Measurements from ENCODE around the gene PHF13. TPM values are rescaled to one million over a fixed set of nuclear protein-coding genes. Genes with fewer than 3 reads are reported as not detected.

Gene PHF13
- total and polyA plus RNA-seq, 2 donors (not counting 3 experiments of a cell fraction or from before 2014, with no cell fraction given) = 5.6 to 18.6 TPM

DNA sequence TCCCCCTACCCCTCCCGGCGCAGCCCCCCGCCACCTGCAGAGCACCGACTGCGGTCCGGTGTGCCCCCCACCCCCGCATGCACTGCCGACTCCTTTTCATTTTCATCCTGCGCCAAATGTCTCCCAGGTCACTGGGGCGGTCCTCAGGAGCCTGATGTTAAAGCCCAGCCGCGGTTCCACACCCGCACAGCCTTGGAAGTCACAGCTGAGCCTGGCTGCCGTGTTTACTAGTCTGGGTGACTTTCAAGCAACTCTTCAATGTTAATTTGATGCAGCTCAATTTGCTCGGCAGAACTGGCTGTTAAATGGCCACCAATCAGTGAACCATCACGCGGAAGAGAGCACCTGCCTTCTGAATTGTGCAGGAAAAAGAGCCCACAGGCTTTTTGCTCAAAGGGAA is 38.4 kb downstream of the PHF13 start:
- no peak overlapping the region for H2AFZ ChIP-seq (ENCODE audit: low read depth, low read length)
- dilution Hi-C loops (cut with MboI; ENCODE audit: extremely low pct_ligation_motif_present, low sequenced_read_pairs) (no loop called here), intact Hi-C loops (cut with micrococcal nuclease) (no loop called here)
- H3K79me2 ChIP-seq (ENCODE audit: control insufficient read depth, insufficient read depth, low read length) = no peaks in the 10 kb centered on the region
- ChIA-PET POLR2A (no interaction called here), CTCF (interaction anchor here (0.8 kb wide), 1 partner anchor 97 kb away, joined by 3 read pairs; the partner anchor contains the start of genes NOL9 and TAS1R1)
- no peak overlapping the region for H3K4me2 ChIP-seq (ENCODE audit: insufficient read depth, low read length)
- H3K9me1 ChIP-seq (replicated peaks; ENCODE audit: control insufficient read depth, extremely low read depth, insufficient read depth, low read length) = no peaks in the 10 kb centered on the region
- no peak overlapping the region for H3K4me3 ChIP-seq (replicated peaks in 1 of 3; ENCODE audit: insufficient read depth in 1 of 3, low read depth in 1 of 3, low read length in 3 of 3)
- no peak overlapping the region for H3K27ac ChIP-seq (ENCODE audit: insufficient read depth, low read depth, low read length)
- BruUV-seq (replicated peaks) = no TSS peak
- TF ChIP-seq JUN (IDR thresholded peaks at IDR 0.05; ENCODE audit: borderline replicate concordance, insufficient read depth, insufficient read length, low read depth) (no peak), POLR2A (IDR thresholded peaks at IDR 0.05; ENCODE audit: low read depth, low read length) (no peak), POLR2AphosphoS5 (IDR thresholded peaks at IDR 0.05; ENCODE audit: insufficient read depth, low read depth, low read length) (no peak), CTCF (IDR thresholded peaks at IDR 0.05; ENCODE audit: extremely low read depth in 1 of 2, insufficient read depth in 1 of 2, low read depth in 1 of 2, low read length in 2 of 2) (no peak), GATA2 (IDR thresholded peaks at IDR 0.05; ENCODE audit: insufficient read depth, insufficient read length, low read depth, low read length) (no peak), FOS (IDR thresholded peaks at IDR 0.05; ENCODE audit: borderline replicate concordance, insufficient read depth, low read length) (no peak), MYC (IDR thresholded peaks at IDR 0.05; ENCODE audit: low read depth, low read length) (no peak), EZH2 (IDR thresholded peaks at IDR 0.05; ENCODE audit: borderline replicate concordance, low read depth, low read length, severe bottlenecking) (no peak)
- TF ChIP-seq, protein P1, sequence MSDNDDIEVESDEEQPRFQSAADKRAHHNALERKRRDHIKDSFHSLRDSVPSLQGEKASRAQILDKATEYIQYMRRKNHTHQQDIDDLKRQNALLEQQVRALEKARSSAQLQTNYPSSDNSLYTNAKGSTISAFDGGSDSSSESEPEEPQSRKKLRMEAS (IDR thresholded peaks at IDR 0.05; ENCODE audit: insufficient read depth, insufficient read length) = no peak
- H3K36me3 ChIP-seq (ENCODE audit: control insufficient read depth in 2 of 2, extremely low read depth in 1 of 2, insufficient read depth in 2 of 2, low read length in 2 of 2) = peaks cover 0 to 18% of the 10 kb centered on the region in 2 experiments
- no peaks in the 10 kb centered on the region for H4K20me1 ChIP-seq (replicated peaks; ENCODE audit: control insufficient read depth, extremely low read depth, insufficient read depth, low read length)
- no peaks in the 10 kb centered on the region for H3K4me1 ChIP-seq (ENCODE audit: control insufficient read depth, extremely low read depth, insufficient read depth, low read length)
- no peak for FAIRE-seq
- no peak overlapping the region for H3K9ac ChIP-seq (replicated peaks; ENCODE audit: extremely low read depth, insufficient read depth, low read length)
- DNase-seq (ENCODE audit: low read depth, low spot score) = no peak
- no peaks in the 10 kb centered on the region for H3K27me3 ChIP-seq (ENCODE audit: control insufficient read depth in 2 of 2, insufficient read depth in 2 of 2, low read length in 2 of 2)
- no peaks in the 10 kb centered on the region for H3K9me3 ChIP-seq (replicated peaks; ENCODE audit: control insufficient read depth, insufficient read depth, low read length)
